B cell (primary cell): ENCODE measurements around the gene PTPN4. TPM values are rescaled to one million over a fixed set of nuclear protein-coding genes. Genes with fewer than 3 reads are reported as not detected.

ENCODE experiments used
- ATAC-seq: fragments of 200-7000 bp; cut with Tn5 transposase; one replicate; pipeline ENCODE4 v1.10.0; 2021; ENCODE audit warnings: low read depth, mild to moderate bottlenecking, moderate number of reproducible peaks, moderate library complexity
- CTCF ChIA-PET: fragments of 350-600 bp; sonication (Branson Sonifier 250); formaldehyde crosslinking; loops from one replicate; lab custom pipeline; 2021; ENCODE audit warnings: antibody characterized with exemption, inconsistent platforms; lab: Charles Lee
- POLR2A ChIA-PET: fragments of 350-600 bp; sonication (Branson Sonifier 250); formaldehyde crosslinking; loops from one replicate; lab custom pipeline; 2021; ENCODE audit warnings: antibody characterized with exemption; lab: Charles Lee
- DNase-seq: peaks from one replicate; pipeline ENCODE4 v3.0.0; 2013
- H2AFZ ChIP-seq: 2 replicates; pipeline ENCODE4 v1.6.1; 2012; ENCODE audit warnings: mild to moderate bottlenecking, low read depth, low read length; ENCODE audit not compliant: insufficient read depth, poor library complexity, severe bottlenecking
- H3K27ac ChIP-seq, 2 donors: 1 replicate in 1 of 2; 2 replicates in 1 of 2; pipeline ENCODE4 v1.5.1; 2012 to 2013; ENCODE audit warnings: low read length in 2 of 2, mild to moderate bottlenecking in 2 of 2, moderate library complexity in 1 of 2
- H3K27me3 ChIP-seq, 4 experiments: fragments of 200-600 bp in 1 of 4; sonication (generic) in 1 of 4; replicated peaks in 1 of 4; 1 replicate in 2 of 4; 2 replicates in 2 of 4; pipeline versions ENCODE4 v1.6.1 to v1.7.0; 2013 to 2016; ENCODE audit warnings: low read length in 3 of 4, mild to moderate bottlenecking in 2 of 4, mixed read lengths in 1 of 4, moderate library complexity in 1 of 4; ENCODE audit not compliant: insufficient read depth in 4 of 4, control insufficient read depth in 3 of 4; ENCODE audit errors: control extremely low read depth in 1 of 4
- H3K36me3 ChIP-seq, 2 experiments: replicated peaks in 1 of 2; 1 replicate in 1 of 2; 2 replicates in 1 of 2; pipeline versions ENCODE4 v1.6.1 to v1.7.1; 2013; ENCODE audit warnings: low read length in 1 of 2; ENCODE audit not compliant: insufficient read depth in 2 of 2, control insufficient read depth in 1 of 2; ENCODE audit errors: control extremely low read depth in 1 of 2, extremely low read depth in 1 of 2
- H3K4me1 ChIP-seq, 2 donors: fragments of 200-600 bp in 1 of 2; sonication (generic) in 1 of 2; 1 replicate in 1 of 2; 2 replicates in 1 of 2; pipeline versions ENCODE4 v1.5.1 to v1.6.1; 2013 to 2017; ENCODE audit warnings: low read length in 2 of 2; ENCODE audit not compliant: control insufficient read depth in 2 of 2, insufficient read depth in 2 of 2
- H3K4me2 ChIP-seq: replicated peaks from 2 replicates; pipeline ENCODE3; 2012; ENCODE audit warnings: mild to moderate bottlenecking, low read depth, low read length; ENCODE audit not compliant: poor library complexity, severe bottlenecking
- H3K4me3 ChIP-seq, 5 experiments: fragments of 200-600 bp in 1 of 5; sonication (generic) in 1 of 5; 1 replicate in 3 of 5; 2 replicates in 2 of 5; pipeline versions ENCODE4 v1.5.1 to v1.7.0; 2011 to 2016; ENCODE audit warnings: low read length in 4 of 5, mild to moderate bottlenecking in 4 of 5, low read depth in 2 of 5, control low read depth in 1 of 5, moderate library complexity in 1 of 5; ENCODE audit not compliant: insufficient read depth in 1 of 5; ENCODE audit errors: control extremely low read depth in 1 of 5, extremely low read depth in 1 of 5
- H3K79me2 ChIP-seq: fragments of 200-600 bp; sonication (generic); one replicate; pipeline ENCODE4 v1.6.0; 2016; ENCODE audit warnings: low read length; ENCODE audit not compliant: control insufficient read depth, insufficient read depth
- H3K9ac ChIP-seq: fragments of 200-600 bp; sonication (generic); 2 replicates; pipeline ENCODE4 v1.6.1; 2017; ENCODE audit warnings: mild to moderate bottlenecking, low read length, moderate library complexity
- H3K9me3 ChIP-seq, 3 donors: one replicate each; pipeline versions ENCODE4 v1.6.1 to v1.7.1; 2013; ENCODE audit warnings: low read length in 2 of 3; ENCODE audit not compliant: control insufficient read depth in 2 of 3, insufficient read depth in 1 of 3; ENCODE audit errors: control extremely low read depth in 1 of 3
- H4K20me1 ChIP-seq: 2 replicates; pipeline ENCODE4 v1.6.0; 2012; ENCODE audit warnings: mild to moderate bottlenecking, low read length; ENCODE audit not compliant: insufficient read depth, control insufficient read depth, poor library complexity, severe bottlenecking
- H3K27ac Mint-ChIP-seq: one replicate; pipeline ENCODE4 v1.8.0; 2021; ENCODE audit warnings: mixed read lengths
- H3K27me3 Mint-ChIP-seq: one replicate; pipeline ENCODE4 v1.8.0; 2021; ENCODE audit warnings: mixed read lengths
- H3K4me1 Mint-ChIP-seq: one replicate; pipeline ENCODE4 v1.8.0; 2021; ENCODE audit warnings: mixed read lengths
- H3K4me3 Mint-ChIP-seq: one replicate; pipeline ENCODE4 v1.8.0; 2021; ENCODE audit warnings: mixed read lengths
- H3K9me3 Mint-ChIP-seq: one replicate; pipeline ENCODE4 v1.8.0; 2022; ENCODE audit warnings: mixed read lengths; ENCODE audit not compliant: insufficient read depth
- CTCF ChIP-seq: fragments of 200-600 bp; IDR thresholded peaks from one replicate; pipeline ENCODE4 v1.8.0; 2022; ENCODE audit warnings: antibody characterized with exemption, mild to moderate bottlenecking
- EZH2 ChIP-seq: IDR thresholded peaks from 2 replicates; pipeline ENCODE4 v1.6.1; 2012; ENCODE audit warnings: borderline replicate concordance, low read depth, mild to moderate bottlenecking, moderate library complexity, low read length; ENCODE audit not compliant: insufficient read depth, poor library complexity, severe bottlenecking
- WGBS: methylation state at CpG from one replicate; pipeline ENCODE4 v1.1.5; 2013; ENCODE audit warnings: missing lambda C conversion rate; ENCODE audit not compliant: insufficient coverage; 5-methylcytosine and 5-hydroxymethylcytosine counted together
- intact Hi-C: fragments of 100-400 bp; cut with micrococcal nuclease; formaldehyde crosslinking; loops from one replicate; pipeline ENCODE4 v1.10.0; 2022
- polyA plus RNA-seq: library from polyadenylated mRNA; depleted of rRNA; stranded (reverse); fragments of >200 nt; gene quantifications from 2 replicates; pipeline ENCODE4 v1.2.3, GENCODE V29; 2012
- total RNA-seq, 2 donors: library from RNA; stranded (reverse); fragments of 120-200 nt in 1 of 2; gene quantifications; 1 replicate in 1 of 2; 2 replicates in 1 of 2; pipeline versions ENCODE4 v1.2.3 to v1.2.4, GENCODE V29; 2013 to 2022

The PTPN4 gene
- total and polyA plus RNA-seq, 2 donors (not counting 1 experiment from before 2014, with no cell fraction given) = 12.6 to 54.8 TPM

- H3K4me1 ChIP-seq = no peaks in the 10 kb centered on the region
- no peaks in the 10 kb centered on the region for H3K27me3 ChIP-seq
- no peak overlapping the region for H3K27ac ChIP-seq
- H3K79me2 ChIP-seq = peaks cover 79% of the 10 kb centered on the region
- Mint-ChIP-seq H3K4me3 (no peak overlapping the region), H3K27ac (no peak overlapping the region), H3K4me1 (peaks cover 13% of the 10 kb centered on the region), H3K9me3 (no peaks in the 10 kb centered on the region), H3K27me3 (no peaks in the 10 kb centered on the region)
- ChIA-PET CTCF (no interaction called here), POLR2A (interaction anchor here (2.1 kb wide), 1 partner anchor 12 kb away, joined by 4 read pairs; the partner anchor contains the start of gene PTPN4)
- no peak overlapping the region for H3K9ac ChIP-seq
- no CpG with 5 or more reads among the region's 2 CpGs for WGBS
- H3K9me3 ChIP-seq = peaks cover 0 to 4% (median 0%) of the 10 kb centered on the region in 3 donors
- H3K4me3 ChIP-seq = no peak overlapping the region
- DNase-seq = no peak
- no peak for ATAC-seq
- no peak for TF ChIP-seq CTCF
- H2AFZ ChIP-seq = no peak overlapping the region
- intact Hi-C loops = no loop called here
- H3K4me2 ChIP-seq = no peak overlapping the region
- peaks cover 0 to 2% of the 10 kb centered on the region in 2 experiments for H3K36me3 ChIP-seq
- H4K20me1 ChIP-seq = peaks cover 37% of the 10 kb centered on the region
Observed at GRCh38 chr2:119771331-119771730, 11.6 kb downstream of the PTPN4 start.

GRCh38 chr2:119772128-119772527 is 12.4 kb downstream of the PTPN4 start:
- TF ChIP-seq CTCF (no peak), EZH2 (no peak)
- Histone ChIP-seq H3K4me1 (no peaks in the 10 kb centered on the region), H3K27ac (no peak overlapping the region), H3K4me3 (no peak overlapping the region), H3K79me2 (peaks cover 76% of the 10 kb centered on the region), H4K20me1 (peaks cover 39% of the 10 kb centered on the region), H3K27me3 (no peaks in the 10 kb centered on the region), H3K9ac (no peak overlapping the region), H3K9me3 (peaks cover 0 to 4% (median 0%) of the 10 kb centered on the region in 3 donors), H2AFZ (no peak overlapping the region), H3K36me3 (peaks cover 2% of the 10 kb centered on the region in 2 experiments), H3K4me2 (no peak overlapping the region)
- intact Hi-C loops = no loop called here
- peaks cover 21% of the 10 kb centered on the region for H3K4me1 Mint-ChIP-seq
- H3K27ac Mint-ChIP-seq = no peak overlapping the region
- no peaks in the 10 kb centered on the region for H3K9me3 Mint-ChIP-seq
- WGBS = 100% methylated on average over 1 of the region's 2 CpGs
- ATAC-seq (no peak), DNase-seq (no peak)
- POLR2A ChIA-PET = interaction anchor here (2.1 kb wide), 1 partner anchor 13 kb away, joined by 4 read pairs; the partner anchor contains the start of gene PTPN4
- no peak overlapping the region for H3K4me3 Mint-ChIP-seq
- CTCF ChIA-PET = no interaction called here
- H3K27me3 Mint-ChIP-seq = no peaks in the 10 kb centered on the region
